Spinal cord (tissue), 10 donors: ENCODE measurements around the gene RPTOR. TPM values are rescaled to one million over a fixed set of nuclear protein-coding genes. Genes with fewer than 3 reads are reported as not detected.
"Not testable (repeated sequence)": the region's sequence is repeated elsewhere in the genome, so short reads cannot be mapped to it uniquely, and the experiment has no call there.

Experiments
- DNase-seq, 6 donors: peaks; one replicate each; pipeline versions ENCODE4 v3.0.0 to v3.0.0-alpha.2; 2013 to 2015; ENCODE audit warnings: low spot score in 6 of 6, low read depth in 4 of 6
- H3K27ac ChIP-seq: one replicate; pipeline ENCODE4 v1.5.1; 2013; ENCODE audit warnings: low read depth, low read length, control low read depth
- H3K27me3 ChIP-seq: one replicate; pipeline ENCODE4 v1.6.1; 2013; ENCODE audit warnings: low read length; ENCODE audit not compliant: control insufficient read depth, insufficient read depth
- H3K36me3 ChIP-seq: one replicate; pipeline ENCODE4 v1.6.1; 2013; ENCODE audit warnings: low read length; ENCODE audit not compliant: control insufficient read depth, insufficient read depth
- H3K4me1 ChIP-seq: one replicate; pipeline ENCODE4 v1.6.1; 2013; ENCODE audit warnings: low read length; ENCODE audit not compliant: control insufficient read depth, insufficient read depth
- H3K4me3 ChIP-seq: one replicate; pipeline ENCODE4 v1.5.1; 2013; ENCODE audit warnings: low read depth, low read length, control low read depth
- H3K9me3 ChIP-seq: one replicate; pipeline ENCODE4 v1.6.1; 2013; ENCODE audit warnings: low read length; ENCODE audit not compliant: control insufficient read depth, insufficient read depth
- WGBS: methylation state at CpG from one replicate; pipeline ENCODE4 v1.1.5; 2013; ENCODE audit warnings: missing lambda C conversion rate; ENCODE audit not compliant: insufficient coverage; 5-methylcytosine and 5-hydroxymethylcytosine counted together
- polyA plus RNA-seq, 2 donors: library from polyadenylated mRNA; unstranded; fragments of 120-200 nt; gene quantifications; one replicate each; pipeline ENCODE4 v1.2.1, GENCODE V29; 2013; ENCODE audit not compliant: insufficient read length in 2 of 2
- total RNA-seq, 2 donors: library from RNA; depleted of rRNA in 1 of 2; stranded (reverse); fragments of 120-200 nt in 1 of 2; fragments of >200 nt in 1 of 2; gene quantifications; one replicate each; pipeline versions ENCODE4 v1.2.3 to v1.2.4, GENCODE V29; 2013 to 2014
- donor health status: healthy.

The RPTOR gene
- total and polyA plus RNA-seq, 4 donors = 17.1 to 27.2 (median 21.6) TPM

- peaks cover 14% of the 10 kb centered on the region for H3K4me1 ChIP-seq
- no peaks in the 10 kb centered on the region for H3K36me3 ChIP-seq
- H3K9me3 ChIP-seq = no peaks in the 10 kb centered on the region
- 66% methylated on average over 13 of the region's 16 CpGs for WGBS
- no peak overlapping the region for H3K4me3 ChIP-seq
- peak in 2 of 6 donors; percentile 66 to 87 for DNase-seq
- H3K27me3 ChIP-seq = peaks cover 3% of the 10 kb centered on the region
- no peak overlapping the region for H3K27ac ChIP-seq
These were observed 20.5 kb upstream of the RPTOR start for GRCh38 chr17:80523956-80524712.

- H3K4me1 ChIP-seq = no peaks in the 10 kb centered on the region
- H3K36me3 ChIP-seq = no peaks in the 10 kb centered on the region
These were observed 18.3 kb upstream of the RPTOR start for GRCh38 chr17:80526116-80526910.

GRCh38 chr17:80527016-80527645 is 17.5 kb upstream of the RPTOR start:
- Histone ChIP-seq H3K27me3 (peaks cover 3% of the 10 kb centered on the region), H3K4me3 (no peak overlapping the region), H3K27ac (no peak overlapping the region), H3K36me3 (no peaks in the 10 kb centered on the region), H3K4me1 (no peaks in the 10 kb centered on the region), H3K9me3 (no peaks in the 10 kb centered on the region)
- 75% methylated on average over 19 of the region's 21 CpGs for WGBS
- DNase-seq = no peak

More at GRCh38 chr17:80526116-80526910, 18.3 kb upstream of the RPTOR start:
- no peak overlapping the region for H3K27ac ChIP-seq
- H3K27me3 ChIP-seq = peaks cover 3% of the 10 kb centered on the region
- no peaks in the 10 kb centered on the region for H3K9me3 ChIP-seq
- 53% methylated on average over 25 of the region's 28 CpGs for WGBS
- DNase-seq = no peak
- H3K4me3 ChIP-seq = no peak overlapping the region

GRCh38 chr17:80528536-80528935 is 16.1 kb upstream of the RPTOR start:
- Histone ChIP-seq H3K4me1 (no peaks in the 10 kb centered on the region), H3K27me3 (peaks cover 3% of the 10 kb centered on the region), H3K4me3 (no peak overlapping the region), H3K36me3 (no peaks in the 10 kb centered on the region), H3K27ac (no peak overlapping the region), H3K9me3 (no peaks in the 10 kb centered on the region)
- DNase-seq = peak in 2 of 6 donors; percentile 23 to 55
- WGBS = 60% methylated on average over 1 of the region's 8 CpGs

- peak in 1 of 6 donors; percentile 45 for DNase-seq
- Histone ChIP-seq H3K27ac (no peak overlapping the region), H3K9me3 (no peaks in the 10 kb centered on the region), H3K4me1 (no peaks in the 10 kb centered on the region), H3K4me3 (no peak overlapping the region), H3K27me3 (peaks cover 3% of the 10 kb centered on the region), H3K36me3 (no peaks in the 10 kb centered on the region)
- 48% methylated on average over 12 of the region's 23 CpGs for WGBS
These were observed 15.3 kb upstream of the RPTOR start for GRCh38 chr17:80529104-80529903.

- DNase-seq = no peak
- peaks cover 3% of the 10 kb centered on the region for H3K27me3 ChIP-seq
- H3K4me1 ChIP-seq = no peaks in the 10 kb centered on the region
- H3K36me3 ChIP-seq = no peaks in the 10 kb centered on the region
- H3K9me3 ChIP-seq = no peaks in the 10 kb centered on the region
- H3K27ac ChIP-seq = no peak overlapping the region
- WGBS = 82% methylated on average over 5 of the region's 6 CpGs
- no peak overlapping the region for H3K4me3 ChIP-seq
These were observed 14.7 kb upstream of the RPTOR start for GRCh38 chr17:80529904-80530292.

GRCh38 chr17:80531400-80531799 is 13.2 kb upstream of the RPTOR start:
- no peaks in the 10 kb centered on the region for H3K36me3 ChIP-seq
- peaks cover 1% of the 10 kb centered on the region for H3K27me3 ChIP-seq
- H3K27ac ChIP-seq = no peak overlapping the region
- H3K4me1 ChIP-seq = no peaks in the 10 kb centered on the region
- no peak for DNase-seq
- WGBS = 78% methylated on average over 1 of the region's 7 CpGs
- no peaks in the 10 kb centered on the region for H3K9me3 ChIP-seq
- H3K4me3 ChIP-seq = no peak overlapping the region

GRCh38 chr17:80537386-80537785 is 7.3 kb upstream of the RPTOR start:
- H3K4me1 ChIP-seq, H3K36me3 ChIP-seq, DNase-seq, H3K27ac ChIP-seq, H3K9me3 ChIP-seq, H3K27me3 ChIP-seq, H3K4me3 ChIP-seq: not testable (repeated sequence)
- 93% methylated on average over 20 of the region's 30 CpGs for WGBS

- Histone ChIP-seq H3K4me3 (no peak overlapping the region), H3K9me3 (no peaks in the 10 kb centered on the region), H3K27me3 (no peaks in the 10 kb centered on the region), H3K36me3 (no peaks in the 10 kb centered on the region), H3K4me1 (peaks cover 3% of the 10 kb centered on the region), H3K27ac (no peak overlapping the region)
- DNase-seq = no peak
- 78% methylated on average over 12 of the region's 14 CpGs for WGBS
These were observed 6.2 kb upstream of the RPTOR start for GRCh38 chr17:80538484-80538883.
